DND-41 (cell line): ENCODE measurements around the gene SAXO1.
"Not testable (repeated sequence)": the region's sequence is repeated elsewhere in the genome, so short reads cannot be mapped to it uniquely, and the experiment has no call there.

Experiments
- ATAC-seq: fragments of 200-7000 bp; cut with Tn5 transposase; 3 replicates; pipeline ENCODE4 v1.9.1; 2021; ENCODE audit warnings: low read depth; ENCODE audit not compliant: insufficient read depth
- DNase-seq: peaks from one replicate; pipeline ENCODE4 v3.0.0-alpha.2; 2020
- H2AFZ ChIP-seq: 2 replicates; pipeline ENCODE4 v1.6.0; 2012; ENCODE audit warnings: low read depth, low read length
- H3K27ac ChIP-seq: 2 replicates; pipeline ENCODE4 v1.5.1; 2012; ENCODE audit warnings: low read length, inconsistent platforms
- H3K27me3 ChIP-seq: fragments of 200-600 bp; sonication (generic); 2 replicates; pipeline ENCODE4 v1.6.0; 2012; ENCODE audit warnings: low read length, mild to moderate bottlenecking, inconsistent platforms; ENCODE audit not compliant: insufficient read depth, poor library complexity
- H3K36me3 ChIP-seq: 2 replicates; pipeline ENCODE4 v1.5.1; 2012; ENCODE audit warnings: low read length, inconsistent platforms; ENCODE audit not compliant: insufficient read depth
- H3K4me1 ChIP-seq: 2 replicates; pipeline ENCODE4 v1.5.1; 2012; ENCODE audit warnings: mild to moderate bottlenecking, low read length; ENCODE audit not compliant: insufficient read depth
- H3K4me2 ChIP-seq: 2 replicates; pipeline ENCODE4 v1.6.0; 2012; ENCODE audit warnings: mild to moderate bottlenecking, moderate library complexity, low read length, inconsistent platforms; ENCODE audit not compliant: insufficient read depth
- H3K4me3 ChIP-seq, 2 experiments: fragments of 200-600 bp in 1 of 2; shearing (Covaris generic) in 1 of 2; 2 replicates each; pipeline ENCODE4 v1.5.1; 2012 to 2016; ENCODE audit warnings: inconsistent platforms in 2 of 2, low read length in 2 of 2, mild to moderate bottlenecking in 2 of 2, low read depth in 1 of 2, moderate library complexity in 1 of 2
- H3K79me2 ChIP-seq: 2 replicates; pipeline ENCODE4 v1.6.0; 2012; ENCODE audit warnings: low read length, inconsistent platforms; ENCODE audit not compliant: insufficient read depth
- H3K9ac ChIP-seq: 2 replicates; pipeline ENCODE4 v1.6.0; 2012; ENCODE audit warnings: low read depth, mild to moderate bottlenecking, inconsistent platforms, low read length, moderate library complexity
- H3K9me3 ChIP-seq: 2 replicates; pipeline ENCODE4 v1.5.1; 2012; ENCODE audit warnings: low read length, moderate library complexity, mild to moderate bottlenecking, inconsistent platforms; ENCODE audit not compliant: insufficient read depth, severe bottlenecking
- H4K20me1 ChIP-seq: 2 replicates; pipeline ENCODE4 v1.6.0; 2012; ENCODE audit warnings: low read length; ENCODE audit not compliant: insufficient read depth
- CTCF ChIP-seq: IDR thresholded peaks from 2 replicates; pipeline ENCODE4 v1.5.1; 2012; ENCODE audit warnings: borderline replicate concordance, low read length, moderate library complexity, mild to moderate bottlenecking; ENCODE audit not compliant: poor library complexity, severe bottlenecking; ENCODE audit errors: extremely low read depth
- EZH2 ChIP-seq: IDR thresholded peaks from 3 replicates; pipeline ENCODE4 v1.6.1; 2012; ENCODE audit warnings: borderline replicate concordance, low read depth, mild to moderate bottlenecking, moderate library complexity, low read length, inconsistent platforms; ENCODE audit not compliant: severe bottlenecking

SAXO1 gene

GRCh38 chr9:19026375-19026774 is 6.6 kb downstream of the SAXO1 start:
- no peak overlapping the region for H3K4me3 ChIP-seq
- H3K36me3 ChIP-seq: no peaks in the 10 kb centered on the region
- H3K4me1 ChIP-seq: no peaks in the 10 kb centered on the region
- no peaks in the 10 kb centered on the region for H4K20me1 ChIP-seq
- no peak overlapping the region for H3K9ac ChIP-seq
- DNase-seq: no peak
- no peaks in the 10 kb centered on the region for H3K27me3 ChIP-seq
- H3K79me2 ChIP-seq: no peaks in the 10 kb centered on the region
- no peaks in the 10 kb centered on the region for H3K9me3 ChIP-seq
- no peak overlapping the region for H3K27ac ChIP-seq
- no peak overlapping the region for H2AFZ ChIP-seq
- TF ChIP-seq EZH2 (no peak), CTCF (no peak)
- ATAC-seq: no peak
- no peak overlapping the region for H3K4me2 ChIP-seq

GRCh38 chr9:19023078-19023477 is 9.9 kb downstream of the SAXO1 start:
- Histone ChIP-seq H3K27me3 (no peaks in the 10 kb centered on the region), H3K9ac (no peak overlapping the region), H2AFZ (no peak overlapping the region), H4K20me1 (no peaks in the 10 kb centered on the region), H3K79me2 (no peaks in the 10 kb centered on the region), H3K36me3 (no peaks in the 10 kb centered on the region), H3K4me3 (no peak overlapping the region), H3K9me3 (no peaks in the 10 kb centered on the region), H3K4me1 (no peaks in the 10 kb centered on the region), H3K27ac (no peak overlapping the region), H3K4me2 (no peak overlapping the region)
- TF ChIP-seq EZH2 (no peak), CTCF (no peak)
- DNase-seq: no peak
- ATAC-seq: no peak

GRCh38 chr9:19022206-19022605 is 10.8 kb downstream of the SAXO1 start:
- no peaks in the 10 kb centered on the region for H4K20me1 ChIP-seq
- H3K79me2 ChIP-seq: no peaks in the 10 kb centered on the region
- no peaks in the 10 kb centered on the region for H3K27me3 ChIP-seq
- no peaks in the 10 kb centered on the region for H3K36me3 ChIP-seq
- no peak overlapping the region for H3K27ac ChIP-seq
- no peak for DNase-seq
- no peak for TF ChIP-seq CTCF
- TF ChIP-seq EZH2: no peak
- no peaks in the 10 kb centered on the region for H3K4me1 ChIP-seq
- H2AFZ ChIP-seq: no peak overlapping the region
- no peak overlapping the region for H3K9ac ChIP-seq
- no peak for ATAC-seq
- H3K9me3 ChIP-seq: no peaks in the 10 kb centered on the region
- no peak overlapping the region for H3K4me2 ChIP-seq
- H3K4me3 ChIP-seq: no peak overlapping the region

GRCh38 chr9:19021649-19022048 is 11.4 kb downstream of the SAXO1 start:
- not testable (repeated sequence) for H3K4me1 ChIP-seq, H3K9me3 ChIP-seq, H3K27me3 ChIP-seq, H3K36me3 ChIP-seq, ATAC-seq, H4K20me1 ChIP-seq, H3K9ac ChIP-seq, H3K79me2 ChIP-seq, H2AFZ ChIP-seq, H3K4me2 ChIP-seq, H3K27ac ChIP-seq, H3K4me3 ChIP-seq, DNase-seq
